ENCODE measurements around the gene KLK10. TPM values are rescaled to one million over a fixed set of nuclear protein-coding genes. Genes with fewer than 3 reads are reported as not detected.

The KLK10 gene
- total RNA-seq, 1 donor from 2014 or later = not detected

DNA sequence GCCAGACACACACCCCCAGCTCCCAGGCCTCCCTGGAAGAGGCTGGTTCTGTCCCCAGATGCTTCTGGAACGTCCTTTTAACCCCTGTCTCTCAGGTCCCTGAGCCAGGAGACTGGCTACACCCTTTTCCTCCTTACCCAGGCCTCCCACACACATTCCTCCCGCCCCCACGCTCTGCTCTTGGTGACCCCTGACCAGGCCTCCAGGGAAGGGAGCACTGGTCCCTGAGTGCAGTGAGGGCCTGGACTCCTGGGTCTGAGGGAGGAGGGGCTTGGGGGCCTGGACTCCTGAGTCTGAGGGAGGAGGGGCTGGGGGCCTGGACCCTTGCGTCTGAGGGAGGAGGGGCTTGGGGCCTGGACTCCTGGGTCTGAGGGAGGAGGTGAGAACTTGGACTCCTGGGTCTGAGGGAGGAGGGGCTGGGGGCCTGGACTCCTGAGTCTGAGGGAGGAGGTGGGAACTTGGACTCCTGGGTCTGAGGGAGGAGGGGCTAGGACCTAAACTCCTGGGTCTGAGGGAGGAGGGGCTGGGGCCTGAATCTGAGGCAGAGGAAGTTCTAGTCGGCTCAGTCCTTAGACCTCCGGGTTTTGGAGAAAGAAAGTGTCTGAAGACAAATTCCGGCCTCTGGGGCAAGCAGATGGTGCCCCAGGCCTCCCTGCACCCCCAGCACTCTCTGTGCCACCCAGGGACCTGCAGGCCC, 50.6 kb downstream of the KLK10 start:
- DNase-seq (ENCODE audit: low spot score, unreplicated experiment) = no peak
- H3K27ac Mint-ChIP-seq = no peak overlapping the region
- no peak overlapping the region for H3K4me3 Mint-ChIP-seq (ENCODE audit: low read depth)
- no peaks in the 10 kb centered on the region for H3K4me1 Mint-ChIP-seq (ENCODE audit: low read depth)
- H3K27me3 Mint-ChIP-seq = peaks cover 38% of the 10 kb centered on the region
- no peaks in the 10 kb centered on the region for H3K9me3 Mint-ChIP-seq (ENCODE audit: low read depth)
- TF ChIP-seq, protein P1, sequence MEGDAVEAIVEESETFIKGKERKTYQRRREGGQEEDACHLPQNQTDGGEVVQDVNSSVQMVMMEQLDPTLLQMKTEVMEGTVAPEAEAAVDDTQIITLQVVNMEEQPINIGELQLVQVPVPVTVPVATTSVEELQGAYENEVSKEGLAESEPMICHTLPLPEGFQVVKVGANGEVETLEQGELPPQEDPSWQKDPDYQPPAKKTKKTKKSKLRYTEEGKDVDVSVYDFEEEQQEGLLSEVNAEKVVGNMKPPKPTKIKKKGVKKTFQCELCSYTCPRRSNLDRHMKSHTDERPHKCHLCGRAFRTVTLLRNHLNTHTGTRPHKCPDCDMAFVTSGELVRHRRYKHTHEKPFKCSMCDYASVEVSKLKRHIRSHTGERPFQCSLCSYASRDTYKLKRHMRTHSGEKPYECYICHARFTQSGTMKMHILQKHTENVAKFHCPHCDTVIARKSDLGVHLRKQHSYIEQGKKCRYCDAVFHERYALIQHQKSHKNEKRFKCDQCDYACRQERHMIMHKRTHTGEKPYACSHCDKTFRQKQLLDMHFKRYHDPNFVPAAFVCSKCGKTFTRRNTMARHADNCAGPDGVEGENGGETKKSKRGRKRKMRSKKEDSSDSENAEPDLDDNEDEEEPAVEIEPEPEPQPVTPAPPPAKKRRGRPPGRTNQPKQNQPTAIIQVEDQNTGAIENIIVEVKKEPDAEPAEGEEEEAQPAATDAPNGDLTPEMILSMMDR (IDR thresholded peaks at IDR 0.05; ENCODE audit: unreplicated experiment) = no peak
- H3K36me3 Mint-ChIP-seq (ENCODE audit: insufficient read depth) = no peaks in the 10 kb centered on the region

DNA sequence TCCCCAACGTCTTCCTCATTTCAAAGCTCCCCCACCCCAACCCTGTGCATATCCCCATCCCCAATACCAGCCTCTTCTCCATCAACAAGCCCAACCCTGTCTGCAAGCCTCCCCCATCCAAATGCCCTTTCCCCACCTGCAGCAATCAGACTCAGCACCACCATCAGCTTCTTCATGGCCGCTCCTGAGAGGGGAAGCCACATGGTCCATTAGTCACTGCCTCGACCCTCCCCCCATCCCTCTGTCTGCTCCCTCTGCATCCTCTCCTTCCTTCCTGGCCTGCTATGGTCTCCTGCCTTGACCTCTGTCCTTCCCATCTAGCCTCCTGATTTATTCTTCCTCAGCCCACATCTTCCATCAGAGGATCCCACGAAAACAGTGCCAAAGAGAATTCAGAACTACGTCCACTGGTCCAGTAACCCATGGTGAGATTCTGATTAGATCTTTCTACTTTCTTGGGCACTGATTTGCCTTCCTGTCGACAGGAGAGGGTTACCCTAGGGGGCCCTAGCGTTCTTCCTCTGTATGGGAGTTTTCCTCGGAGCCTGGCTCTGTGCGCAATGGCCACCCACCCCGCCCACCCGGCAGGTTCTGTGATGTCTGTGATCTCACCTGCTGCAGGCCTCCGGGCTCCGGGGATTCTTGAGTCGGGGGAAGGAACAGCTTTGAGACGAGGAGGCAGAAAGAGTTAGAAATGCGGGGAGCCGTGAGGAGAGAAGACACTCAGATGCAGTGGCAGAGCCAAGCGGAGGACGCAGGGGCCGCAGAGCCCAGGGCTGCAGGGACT, 51.4 kb downstream of the KLK10 start:
- H3K36me3 Mint-ChIP-seq (ENCODE audit: insufficient read depth) = no peaks in the 10 kb centered on the region
- no peak overlapping the region for H3K27ac Mint-ChIP-seq
- no peaks in the 10 kb centered on the region for H3K4me1 Mint-ChIP-seq (ENCODE audit: low read depth)
- DNase-seq (ENCODE audit: low spot score, unreplicated experiment) = no peak
- no peak overlapping the region for H3K4me3 Mint-ChIP-seq (ENCODE audit: low read depth)
- H3K9me3 Mint-ChIP-seq (ENCODE audit: low read depth) = no peaks in the 10 kb centered on the region
- H3K27me3 Mint-ChIP-seq = peaks cover 42% of the 10 kb centered on the region
- TF ChIP-seq, protein P1 (IDR thresholded peaks at IDR 0.05; ENCODE audit: unreplicated experiment) = no peak

DNA sequence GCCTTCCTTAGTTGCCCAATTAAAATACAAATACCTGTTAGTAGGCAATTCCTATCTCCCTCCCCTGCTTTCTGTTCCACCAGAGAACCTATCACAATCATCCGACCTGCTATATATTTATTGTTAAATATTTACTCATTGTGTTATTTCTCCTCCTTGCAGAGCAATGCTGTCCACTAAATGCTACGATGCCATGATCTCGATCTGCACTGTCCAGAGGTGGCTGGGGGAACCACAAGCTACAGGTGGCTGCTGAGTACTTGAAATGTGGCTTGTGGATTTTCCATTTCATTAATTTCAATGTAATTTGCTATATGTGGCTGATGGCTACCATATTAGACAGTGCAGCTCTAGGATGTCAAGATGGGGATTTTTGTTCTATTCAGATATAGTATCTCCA, 55.2 kb downstream of the KLK10 start:
- no peak for DNase-seq (ENCODE audit: low spot score, unreplicated experiment)
- TF ChIP-seq, protein P1 (IDR thresholded peaks at IDR 0.05; ENCODE audit: unreplicated experiment) = no peak
- H3K27me3 Mint-ChIP-seq = peaks cover 53% of the 10 kb centered on the region
- H3K4me1 Mint-ChIP-seq (ENCODE audit: low read depth) = no peaks in the 10 kb centered on the region
- H3K36me3 Mint-ChIP-seq (ENCODE audit: insufficient read depth) = no peaks in the 10 kb centered on the region
- no peaks in the 10 kb centered on the region for H3K9me3 Mint-ChIP-seq (ENCODE audit: low read depth)
- H3K4me3 Mint-ChIP-seq (ENCODE audit: low read depth) = no peak overlapping the region
- no peak overlapping the region for H3K27ac Mint-ChIP-seq

DNA sequence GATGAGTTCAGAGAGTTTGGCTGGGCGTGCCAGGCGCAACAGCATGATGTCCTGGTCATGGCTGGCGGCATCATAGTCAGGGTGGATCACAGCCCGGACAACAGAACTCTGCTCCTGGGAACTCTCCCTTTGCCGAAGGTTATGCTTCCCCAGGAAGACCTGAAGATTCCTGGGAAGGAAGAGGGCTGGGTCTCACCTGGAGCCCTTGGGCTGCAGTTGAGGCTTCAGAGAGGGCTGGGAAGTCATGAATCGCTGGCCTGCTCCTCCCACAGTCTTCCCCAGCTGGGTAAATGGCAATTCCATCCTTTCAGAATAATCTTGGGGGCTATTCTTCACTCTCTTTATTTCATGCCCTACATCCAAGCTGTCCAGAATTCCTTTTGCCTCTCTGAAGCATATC, 56.1 kb downstream of the KLK10 start:
- H3K36me3 Mint-ChIP-seq (ENCODE audit: insufficient read depth) = no peaks in the 10 kb centered on the region
- peaks cover 62% of the 10 kb centered on the region for H3K27me3 Mint-ChIP-seq
- H3K27ac Mint-ChIP-seq = no peak overlapping the region
- no peak overlapping the region for H3K4me3 Mint-ChIP-seq (ENCODE audit: low read depth)
- no peaks in the 10 kb centered on the region for H3K4me1 Mint-ChIP-seq (ENCODE audit: low read depth)
- no peak for DNase-seq (ENCODE audit: low spot score, unreplicated experiment)
- TF ChIP-seq, protein P1 (IDR thresholded peaks at IDR 0.05; ENCODE audit: unreplicated experiment) = no peak
- H3K9me3 Mint-ChIP-seq (ENCODE audit: low read depth) = no peaks in the 10 kb centered on the region

Other genes with a start within 250 kb of the KLK10 start
- gene GPR32, start 249.2 kb downstream of the KLK10 start, total RNA-seq = not detected in 2 replicates
- gene ACP4, start 229.3 kb downstream of the KLK10 start, total RNA-seq = not detected in 2 replicates
- gene KLK1, start 195.9 kb downstream of the KLK10 start, total RNA-seq = not detected in 2 replicates
- not detected in 2 replicates for gene KLK15, start 186.1 kb downstream of the KLK10 start, total RNA-seq
- gene KLK3, start 164.8 kb downstream of the KLK10 start, total RNA-seq = not detected in 2 replicates
- gene KLK2, start 146.3 kb downstream of the KLK10 start, total RNA-seq = not detected in 2 replicates
- not detected in 2 replicates for gene KLK4, start 108.3 kb downstream of the KLK10 start, total RNA-seq
- not detected in 2 replicates for gene KLK5, start 66.7 kb downstream of the KLK10 start, total RNA-seq
- 0.62 and 1.2 TPM in 2 replicates for gene KLK6, start 50.1 kb downstream of the KLK10 start, total RNA-seq
- not detected in 2 replicates for gene KLK7, start 35.8 kb downstream of the KLK10 start, total RNA-seq
- not detected in 2 replicates for gene KLK8, start 18.1 kb downstream of the KLK10 start, total RNA-seq
- gene KLK11, start 6.9 kb upstream of the KLK10 start, total RNA-seq = not detected in 2 replicates
- 0.44 and 1.0 TPM in 2 replicates for gene KLK12, start 15.3 kb upstream of the KLK10 start, total RNA-seq
- 1.1 and 1.6 TPM in 2 replicates for gene KLK13, start 45.4 kb upstream of the KLK10 start, total RNA-seq
- 0.62 and 0.89 TPM in 2 replicates for gene KLK14, start 63.2 kb upstream of the KLK10 start, total RNA-seq
- gene CTU1, start 88.7 kb upstream of the KLK10 start, total RNA-seq = 7.4 and 7.8 TPM in 2 replicates
- not detected in 2 replicates for gene SIGLEC9, start 105.2 kb upstream of the KLK10 start, total RNA-seq
- gene SIGLEC7, start 122.6 kb upstream of the KLK10 start, total RNA-seq = not detected in 2 replicates
- gene CD33, start 205.4 kb upstream of the KLK10 start, total RNA-seq = not detected in 2 replicates
- gene SIGLECL1, start 231.4 kb upstream of the KLK10 start, total RNA-seq = not detected in 2 replicates

Measured in progenitor cell of endocrine pancreas (in vitro differentiated cells).